SK-N-MC (cell line): Measurements from ENCODE around the gene SH3PXD2B.

Source experiments
- DNase-seq: peaks from one replicate; pipeline ENCODE4 v3.0.0-alpha.2; 2011; ENCODE audit warnings: low read depth, low spot score
- H3K27ac ChIP-seq: fragments of 200-600 bp; sonication (generic); 2 replicates; pipeline ENCODE4 v1.5.1; 2016; ENCODE audit warnings: mixed run types
- H3K36me3 ChIP-seq: fragments of 200-600 bp; sonication (generic); 2 replicates; pipeline ENCODE4 v1.6.1; 2017; ENCODE audit warnings: antibody characterized with exemption, low read length, mixed read lengths; ENCODE audit not compliant: insufficient read depth
- H3K4me3 ChIP-seq: fragments of 200-600 bp; sonication (generic); 2 replicates; pipeline ENCODE4 v1.5.1; 2016
- H3K9ac ChIP-seq: fragments of 200-600 bp; sonication (generic); 2 replicates; pipeline ENCODE4 v1.8.0; 2017; ENCODE audit warnings: mixed run types, mixed read lengths; ENCODE audit not compliant: insufficient read length
- H3K9me3 ChIP-seq: fragments of 200-600 bp; sonication (generic); 2 replicates; pipeline ENCODE4 v1.6.1; 2017; ENCODE audit warnings: low read depth, mild to moderate bottlenecking, antibody characterized with exemption, low read length, moderate library complexity, mixed read lengths
- EZH2 ChIP-seq: fragments of 200-600 bp; sonication (generic); IDR thresholded peaks from one replicate; pipeline ENCODE4 v1.6.1; 2017; ENCODE audit warnings: antibody characterized with exemption
- FOXP2 ChIP-seq: optimal IDR thresholded peaks from 2 replicates; pipeline ENCODE3; 2011; ENCODE audit warnings: mild to moderate bottlenecking, moderate library complexity; ENCODE audit not compliant: insufficient read depth; ENCODE audit errors: extremely low read length, control extremely low read depth
- POLR2AphosphoS5 ChIP-seq: IDR thresholded peaks from 2 replicates; pipeline ENCODE4 v1.6.1; 2012; ENCODE audit warnings: mild to moderate bottlenecking, low read depth, low read length, borderline replicate concordance

The SH3PXD2B gene

DNA sequence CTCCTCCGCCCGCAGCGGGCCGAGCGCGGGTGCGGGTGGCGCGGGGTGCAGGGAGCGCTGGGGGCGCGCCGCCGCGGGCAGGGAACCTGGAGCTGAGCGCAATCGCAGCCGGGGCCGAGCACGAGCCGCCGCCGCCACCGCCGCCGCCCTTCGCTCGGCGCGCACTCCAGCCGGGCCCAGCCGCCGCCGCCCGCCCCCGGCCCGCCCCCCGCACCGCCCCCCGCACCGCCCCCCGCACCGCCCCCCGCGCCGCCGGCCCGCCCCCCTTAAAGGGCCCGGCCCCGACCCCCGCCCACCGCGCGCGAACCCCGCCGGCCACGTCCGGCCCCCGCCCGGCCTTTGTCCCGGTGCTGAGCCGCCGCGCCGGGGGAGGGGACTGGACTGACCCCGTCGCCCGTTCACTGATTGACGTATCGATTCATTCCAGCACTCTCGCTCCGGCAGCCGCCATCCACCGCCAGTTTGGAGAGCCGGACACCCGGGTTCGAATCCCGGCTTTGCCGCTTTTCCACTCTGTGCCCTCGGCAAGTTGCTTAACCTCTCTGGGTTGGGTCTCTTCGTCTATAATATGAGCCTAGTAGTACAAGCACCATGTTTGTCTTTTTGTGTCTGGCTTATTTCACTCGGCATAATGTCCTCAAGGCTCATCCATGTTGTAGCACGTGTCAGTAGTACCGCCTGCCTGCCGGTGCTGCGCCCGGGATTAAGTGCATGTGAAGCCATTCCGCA is at the start of gene SH3PXD2B:
SH3PXD2B (minus strand) TSS at position 168 of the 729 bp plus-strand sequence. CDS start 173 bp downstream, outside the sequence.
- no peak within 1 kb of the TSS for H3K27ac ChIP-seq
- no peak for TF ChIP-seq EZH2
- TF ChIP-seq POLR2AphosphoS5: 0 out of 2 replicates have a peak, but pooled peaks have one; percentile 34
- no peaks in the 10 kb centered on the region for H3K36me3 ChIP-seq
- H3K4me3 ChIP-seq: peak within 1 kb of the TSS; percentile 93
- no peak for DNase-seq
- H3K9me3 ChIP-seq: no peaks in the 10 kb centered on the region
- peak within 1 kb of the TSS; percentile 80 for H3K9ac ChIP-seq

DNA sequence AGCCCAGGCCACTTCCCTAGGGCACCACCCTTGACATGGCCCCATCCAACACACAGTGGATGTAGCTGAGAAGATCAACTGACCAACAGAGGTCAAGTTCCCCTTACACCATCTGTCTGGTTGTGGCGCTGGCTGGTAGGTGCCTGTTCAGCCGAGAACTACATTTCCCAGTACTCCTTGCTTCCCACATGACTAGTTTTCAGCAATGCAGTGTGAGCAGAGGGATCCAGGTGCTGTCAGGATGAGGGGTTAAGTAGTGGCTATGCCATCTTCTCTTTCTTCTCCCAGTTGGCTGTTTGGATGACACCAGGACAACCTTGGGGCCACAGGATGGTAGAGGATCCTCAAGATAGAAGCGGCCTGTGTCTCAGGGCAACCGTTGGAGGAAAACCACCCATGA is 48.6 kb upstream of the SH3PXD2B start:
- no peaks in the 10 kb centered on the region for H3K9me3 ChIP-seq
- no peak for TF ChIP-seq EZH2
- TF ChIP-seq FOXP2: no peak
- no peak for TF ChIP-seq POLR2AphosphoS5
- H3K9ac ChIP-seq: no peak overlapping the region
- no peaks in the 10 kb centered on the region for H3K36me3 ChIP-seq
- H3K27ac ChIP-seq: no peak overlapping the region
- no peak for DNase-seq
- no peak overlapping the region for H3K4me3 ChIP-seq

DNA sequence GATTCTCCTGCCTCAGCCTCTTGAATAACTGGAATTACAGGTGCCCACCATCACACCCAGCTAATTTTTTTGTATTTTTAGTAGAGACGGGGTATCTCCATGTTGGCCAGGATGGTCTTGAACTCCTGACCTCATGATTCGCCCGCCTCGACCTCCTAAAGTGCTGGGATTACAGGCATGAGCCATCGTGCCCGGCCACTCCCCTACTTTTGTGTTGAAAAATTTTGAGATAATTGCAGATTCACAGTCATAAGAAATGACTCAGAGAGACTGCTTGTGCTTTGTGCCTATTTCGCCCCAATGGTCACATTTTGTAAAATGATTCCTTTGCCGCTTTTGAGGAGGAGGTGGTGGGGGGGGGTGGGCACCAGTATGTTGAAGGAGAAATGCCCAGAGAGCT is 48.1 kb upstream of the SH3PXD2B start:
- Histone ChIP-seq H3K36me3 (no peaks in the 10 kb centered on the region), H3K9me3 (no peaks in the 10 kb centered on the region), H3K9ac (no peak overlapping the region), H3K4me3 (no peak overlapping the region), H3K27ac (no peak overlapping the region)
- TF ChIP-seq POLR2AphosphoS5: no peak
- no peak for TF ChIP-seq FOXP2
- no peak for TF ChIP-seq EZH2
- no peak for DNase-seq

DNA sequence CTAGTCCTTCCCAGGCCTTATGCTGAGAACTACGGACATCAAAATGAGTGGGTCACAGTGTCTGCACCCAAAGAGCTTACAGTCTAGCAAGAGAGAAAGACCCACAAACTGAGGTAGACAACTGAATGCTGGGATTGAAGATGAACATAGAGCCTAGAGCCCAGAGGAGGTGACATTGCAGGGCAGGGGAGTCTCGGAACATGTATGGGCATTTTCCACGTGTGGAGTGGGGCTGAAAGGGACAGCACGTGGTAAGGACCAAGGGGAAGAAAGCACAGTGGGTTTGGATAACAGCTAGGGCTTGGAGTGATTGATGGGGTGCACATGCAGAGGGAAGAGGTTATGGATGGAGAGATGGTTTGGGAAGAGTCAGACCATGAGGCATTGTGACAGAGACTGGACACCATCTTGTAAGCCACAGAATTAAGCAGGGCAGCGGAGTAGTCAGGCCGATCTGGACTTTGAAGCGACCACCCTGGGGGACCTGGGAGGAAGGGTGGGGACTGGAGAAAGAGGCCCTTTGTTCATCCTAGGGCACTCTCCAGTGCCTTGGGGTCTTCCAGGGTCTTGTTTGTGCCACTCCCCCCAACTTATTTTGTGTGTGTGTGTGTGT is 47.5 kb upstream of the SH3PXD2B start:
- Histone ChIP-seq H3K9me3 (no peaks in the 10 kb centered on the region), H3K9ac (no peak overlapping the region), H3K36me3 (no peaks in the 10 kb centered on the region), H3K27ac (no peak overlapping the region), H3K4me3 (no peak overlapping the region)
- DNase-seq: no peak
- TF ChIP-seq POLR2AphosphoS5 (no peak), EZH2 (no peak), FOXP2 (no peak)

DNA sequence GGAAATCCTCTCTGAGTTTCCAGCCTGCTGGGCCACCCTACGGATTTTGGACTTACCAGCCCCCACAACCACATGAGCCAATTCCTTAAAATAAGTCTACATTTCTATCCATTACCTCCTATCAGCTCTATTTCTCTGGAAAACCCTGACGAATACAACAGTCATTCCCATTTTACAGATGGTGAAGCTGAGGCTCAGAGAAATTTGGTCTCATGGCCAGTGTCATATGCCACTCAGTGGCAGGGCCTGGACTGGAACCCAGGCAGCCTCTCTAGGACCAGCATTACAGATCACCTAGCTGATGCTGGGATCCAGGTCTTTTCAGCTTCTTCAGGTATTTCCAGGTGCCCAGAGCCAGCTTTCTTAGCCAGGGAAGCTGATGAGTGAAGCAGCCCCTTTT is 45.0 kb upstream of the SH3PXD2B start:
- Histone ChIP-seq H3K9ac (no peak overlapping the region), H3K27ac (no peak overlapping the region), H3K4me3 (no peak overlapping the region), H3K36me3 (no peaks in the 10 kb centered on the region), H3K9me3 (no peaks in the 10 kb centered on the region)
- TF ChIP-seq EZH2 (no peak), FOXP2 (no peak), POLR2AphosphoS5 (no peak)
- DNase-seq: no peak

DNA sequence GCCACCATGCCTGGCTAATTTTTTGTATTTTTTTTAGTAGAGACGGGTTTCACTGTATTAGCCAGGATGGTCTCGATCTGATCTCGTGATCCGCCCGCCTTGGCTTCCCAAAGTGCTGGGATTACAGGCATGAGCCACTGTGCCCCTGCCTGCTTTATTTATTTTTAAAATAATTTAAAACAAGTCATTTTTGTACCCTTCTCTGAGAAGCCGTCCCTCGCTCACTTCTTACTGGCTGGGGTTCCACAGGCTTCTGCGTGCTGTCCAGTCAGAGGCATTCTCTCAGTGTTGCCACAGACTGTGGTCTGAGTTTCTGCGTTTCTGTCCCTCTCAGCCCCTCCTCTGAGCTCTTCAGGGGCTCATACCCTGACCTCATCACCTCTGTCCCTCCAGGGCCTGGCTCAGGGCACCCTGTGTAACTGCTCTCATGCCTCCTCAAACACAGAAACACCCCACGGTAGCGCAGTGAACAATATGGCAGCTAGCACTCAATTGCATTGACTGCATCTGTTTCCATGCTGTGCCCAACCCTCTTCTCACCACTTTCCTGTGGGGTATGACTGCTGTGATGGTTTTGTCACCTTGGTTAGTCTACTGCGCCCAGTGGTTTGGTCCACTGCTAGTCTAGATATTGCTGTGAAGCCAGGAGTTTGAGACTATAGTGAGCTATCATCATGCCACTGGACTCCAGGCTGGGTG is 44.3 kb upstream of the SH3PXD2B start:
- no peak overlapping the region for H3K9ac ChIP-seq
- TF ChIP-seq FOXP2 (no peak), POLR2AphosphoS5 (no peak), EZH2 (no peak)
- no peaks in the 10 kb centered on the region for H3K9me3 ChIP-seq
- no peak overlapping the region for H3K27ac ChIP-seq
- no peaks in the 10 kb centered on the region for H3K36me3 ChIP-seq
- H3K4me3 ChIP-seq: no peak overlapping the region
- no peak for DNase-seq

DNA sequence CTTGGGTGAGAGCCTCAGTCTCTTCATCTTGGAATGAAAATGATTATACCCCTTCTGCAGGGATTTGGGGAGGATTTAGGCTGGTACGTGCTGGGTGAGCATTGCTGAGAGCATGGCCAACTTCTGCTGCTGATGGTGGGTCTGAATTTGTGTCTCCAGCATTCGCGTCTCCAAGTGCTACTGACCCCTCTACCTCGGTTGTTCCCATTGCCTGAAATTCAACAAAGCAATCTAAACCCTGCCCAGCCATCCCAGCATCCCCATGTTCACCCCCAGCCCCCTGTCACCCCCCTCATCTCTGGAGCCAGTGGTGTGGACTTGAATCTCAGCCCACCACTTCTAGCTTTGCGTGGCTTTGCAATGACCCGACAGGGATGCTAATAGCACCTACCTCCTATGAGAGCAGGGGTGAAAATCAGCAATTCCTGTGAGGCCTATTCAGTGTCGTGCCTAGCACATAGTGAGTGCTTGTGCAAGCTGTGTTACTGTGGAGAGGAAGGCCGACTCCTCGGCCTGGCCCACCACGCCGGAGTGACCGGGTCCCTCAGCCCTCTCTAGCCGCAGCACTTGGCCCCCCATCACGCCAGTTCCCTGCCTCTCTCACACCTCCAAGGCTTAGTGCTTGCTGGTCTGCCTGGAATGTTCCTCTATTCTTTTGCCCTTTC is 43.4 kb upstream of the SH3PXD2B start:
- no peak overlapping the region for H3K4me3 ChIP-seq
- no peak for TF ChIP-seq FOXP2
- no peak for TF ChIP-seq POLR2AphosphoS5
- no peak for TF ChIP-seq EZH2
- DNase-seq: no peak
- no peaks in the 10 kb centered on the region for H3K9me3 ChIP-seq
- no peaks in the 10 kb centered on the region for H3K36me3 ChIP-seq
- no peak overlapping the region for H3K9ac ChIP-seq
- no peak overlapping the region for H3K27ac ChIP-seq

DNA sequence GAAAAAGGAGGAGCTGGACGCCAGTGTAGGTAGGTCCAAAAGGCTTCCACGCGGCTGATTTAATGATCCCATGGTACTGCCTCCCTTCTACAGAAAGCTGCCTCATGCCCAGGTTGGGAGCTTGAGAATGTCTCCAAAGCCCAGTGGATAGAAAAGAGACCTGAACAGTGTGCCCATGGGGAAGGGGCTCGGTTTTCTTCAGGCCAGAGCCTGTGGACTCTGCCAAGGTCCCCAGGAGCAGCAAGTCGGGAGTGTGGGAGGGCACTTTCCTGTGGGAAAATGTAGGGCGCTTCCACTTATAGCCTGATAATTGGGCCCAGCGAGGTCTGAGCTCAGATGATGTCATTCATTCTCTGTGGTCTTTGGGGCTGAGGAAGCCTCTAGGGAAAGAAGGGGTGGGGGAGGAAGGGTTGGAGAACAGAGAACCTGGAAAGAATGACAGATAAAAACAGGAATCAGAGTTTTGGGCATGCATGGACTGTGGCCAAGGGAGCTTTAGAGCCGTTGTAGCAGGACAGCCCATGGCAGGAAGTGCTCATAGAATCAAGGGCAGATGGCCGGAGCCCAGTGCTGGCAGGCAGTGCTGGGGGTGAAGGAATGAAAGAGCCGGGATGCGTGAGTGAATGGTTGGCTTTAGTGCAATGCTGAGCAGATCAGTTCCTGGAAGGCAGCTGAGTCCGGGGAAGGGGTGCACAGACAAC is 42.5 kb upstream of the SH3PXD2B start:
- Histone ChIP-seq H3K27ac (no peak overlapping the region), H3K4me3 (no peak overlapping the region), H3K9ac (no peak overlapping the region), H3K9me3 (no peaks in the 10 kb centered on the region), H3K36me3 (no peaks in the 10 kb centered on the region)
- TF ChIP-seq EZH2 (no peak), FOXP2 (no peak), POLR2AphosphoS5 (no peak)
- DNase-seq: no peak
